ENCODE measurements around the gene MAP1B.

Gene MAP1B

DNA sequence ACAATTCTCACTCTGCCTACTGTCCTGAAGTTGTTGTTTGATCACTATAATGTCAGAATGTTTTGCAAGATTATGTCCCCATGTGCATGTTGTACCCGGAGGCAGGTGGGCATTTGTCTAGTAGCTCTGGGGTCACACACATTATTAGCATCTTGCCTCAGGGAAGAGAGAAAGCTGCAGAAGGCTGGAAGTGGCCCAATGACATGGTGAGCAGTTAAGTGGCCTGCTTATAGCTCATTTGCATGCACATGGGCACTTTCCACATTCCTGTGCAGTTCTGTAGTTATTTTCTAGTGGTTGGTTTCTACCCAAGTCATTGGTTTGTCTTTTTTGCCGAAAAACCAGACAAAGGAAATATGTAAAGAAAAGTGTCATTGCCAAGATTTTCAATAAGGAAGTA lies 80.9 kb downstream of the MAP1B start:
- TF ChIP-seq, protein P1, sequence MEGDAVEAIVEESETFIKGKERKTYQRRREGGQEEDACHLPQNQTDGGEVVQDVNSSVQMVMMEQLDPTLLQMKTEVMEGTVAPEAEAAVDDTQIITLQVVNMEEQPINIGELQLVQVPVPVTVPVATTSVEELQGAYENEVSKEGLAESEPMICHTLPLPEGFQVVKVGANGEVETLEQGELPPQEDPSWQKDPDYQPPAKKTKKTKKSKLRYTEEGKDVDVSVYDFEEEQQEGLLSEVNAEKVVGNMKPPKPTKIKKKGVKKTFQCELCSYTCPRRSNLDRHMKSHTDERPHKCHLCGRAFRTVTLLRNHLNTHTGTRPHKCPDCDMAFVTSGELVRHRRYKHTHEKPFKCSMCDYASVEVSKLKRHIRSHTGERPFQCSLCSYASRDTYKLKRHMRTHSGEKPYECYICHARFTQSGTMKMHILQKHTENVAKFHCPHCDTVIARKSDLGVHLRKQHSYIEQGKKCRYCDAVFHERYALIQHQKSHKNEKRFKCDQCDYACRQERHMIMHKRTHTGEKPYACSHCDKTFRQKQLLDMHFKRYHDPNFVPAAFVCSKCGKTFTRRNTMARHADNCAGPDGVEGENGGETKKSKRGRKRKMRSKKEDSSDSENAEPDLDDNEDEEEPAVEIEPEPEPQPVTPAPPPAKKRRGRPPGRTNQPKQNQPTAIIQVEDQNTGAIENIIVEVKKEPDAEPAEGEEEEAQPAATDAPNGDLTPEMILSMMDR (IDR thresholded peaks at IDR 0.05; ENCODE audit: low read depth, low read length, missing control alignments), result no peak
- in situ Hi-C loops (cut with HindIII; ENCODE audit: low sequenced_read_pairs), result no loop called here
- DNase-seq (ENCODE audit: low read depth), result no peak

DNA sequence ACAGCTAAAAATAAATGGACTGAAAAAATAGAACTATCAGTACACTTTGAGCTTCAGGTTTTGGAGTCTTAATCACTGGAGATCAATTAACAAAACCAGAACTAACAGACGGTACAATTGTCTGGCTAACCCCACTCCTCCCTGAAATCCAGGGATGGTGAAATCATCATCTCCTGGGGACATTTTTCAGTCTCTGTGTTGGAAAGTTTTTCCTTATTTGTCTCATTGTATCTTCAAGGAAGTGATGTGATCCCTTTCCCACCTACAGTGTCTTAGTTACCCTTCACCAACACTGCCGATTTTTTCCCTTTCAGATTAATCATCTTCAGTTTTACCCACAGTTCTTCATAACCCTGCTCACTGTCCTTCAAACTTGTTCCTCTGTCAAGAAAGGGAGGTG lies 81.9 kb downstream of the MAP1B start:
- in situ Hi-C loops (cut with HindIII; ENCODE audit: low sequenced_read_pairs), result no loop called here
- no peak overlapping the region for H3K4me3 ChIP-seq (ENCODE audit: low read depth, low read length)
- DNase-seq (ENCODE audit: low read depth), result no peak
- TF ChIP-seq, protein P1 (IDR thresholded peaks at IDR 0.05; ENCODE audit: low read depth, low read length, missing control alignments), result no peak

More for the DNA sequence above, 80.9 kb downstream of the MAP1B start:
- no peak overlapping the region for H3K4me3 ChIP-seq (ENCODE audit: low read depth, low read length)

DNA sequence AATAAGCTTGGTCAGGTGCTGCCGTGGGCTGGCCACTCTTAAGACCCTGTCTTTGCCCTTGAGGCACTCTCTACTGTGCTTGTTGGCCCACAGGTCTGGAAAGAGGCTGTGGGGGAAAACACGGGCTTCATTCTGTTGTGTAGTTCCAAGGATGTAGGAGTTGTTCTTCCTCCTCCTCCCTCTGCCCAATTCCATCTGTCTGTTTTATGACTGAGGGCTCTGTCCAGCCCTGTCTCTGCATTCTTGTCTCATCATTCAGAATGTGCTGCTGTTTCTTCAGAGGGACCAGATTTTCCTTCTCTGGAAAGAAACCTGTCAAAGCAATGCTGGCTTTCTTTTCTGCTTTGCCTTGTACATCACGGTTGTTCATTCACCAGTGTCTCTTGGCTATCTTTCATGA lies 84.1 kb downstream of the MAP1B start:
- H3K4me3 ChIP-seq (ENCODE audit: low read depth, low read length), result no peak overlapping the region
- in situ Hi-C loops (cut with HindIII; ENCODE audit: low sequenced_read_pairs), result no loop called here
- TF ChIP-seq, protein P1 (IDR thresholded peaks at IDR 0.05; ENCODE audit: low read depth, low read length, missing control alignments), result no peak
- no peak for DNase-seq (ENCODE audit: low read depth)

DNA sequence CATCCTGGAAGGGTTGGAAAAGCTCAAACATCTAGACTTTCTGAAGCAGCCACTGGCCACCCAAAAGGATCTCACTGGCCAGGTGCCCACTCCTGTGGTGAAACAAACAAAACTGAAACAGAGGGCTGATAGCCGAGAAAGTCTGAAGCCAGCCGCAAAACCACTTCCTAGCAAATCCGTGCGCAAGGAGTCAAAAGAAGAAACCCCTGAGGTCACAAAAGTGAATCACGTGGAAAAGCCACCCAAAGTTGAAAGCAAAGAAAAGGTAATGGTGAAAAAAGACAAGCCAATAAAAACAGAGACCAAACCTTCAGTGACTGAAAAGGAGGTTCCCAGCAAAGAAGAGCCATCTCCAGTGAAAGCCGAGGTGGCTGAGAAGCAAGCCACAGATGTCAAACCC lies 87.6 kb downstream of the MAP1B start:
- in situ Hi-C loops (cut with HindIII; ENCODE audit: low sequenced_read_pairs), result no loop called here
- peak; percentile 91 for DNase-seq (ENCODE audit: low read depth)
- TF ChIP-seq, protein P1 (IDR thresholded peaks at IDR 0.05; ENCODE audit: low read depth, low read length, missing control alignments), result no peak
- H3K4me3 ChIP-seq (ENCODE audit: low read depth, low read length), result no peak overlapping the region

DNA sequence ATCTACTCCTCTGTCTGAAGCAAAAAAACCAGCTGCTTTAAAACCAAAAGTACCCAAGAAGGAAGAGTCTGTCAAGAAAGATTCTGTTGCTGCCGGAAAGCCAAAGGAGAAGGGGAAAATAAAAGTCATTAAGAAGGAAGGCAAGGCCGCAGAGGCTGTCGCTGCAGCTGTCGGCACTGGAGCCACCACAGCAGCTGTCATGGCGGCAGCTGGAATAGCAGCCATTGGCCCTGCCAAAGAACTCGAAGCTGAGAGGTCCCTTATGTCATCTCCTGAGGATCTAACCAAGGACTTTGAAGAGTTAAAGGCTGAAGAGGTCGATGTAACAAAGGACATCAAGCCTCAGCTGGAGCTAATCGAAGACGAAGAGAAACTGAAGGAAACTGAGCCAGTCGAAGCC lies 88.3 kb downstream of the MAP1B start:
- TF ChIP-seq, protein P1 (IDR thresholded peaks at IDR 0.05; ENCODE audit: low read depth, low read length, missing control alignments), result no peak
- no peak for DNase-seq (ENCODE audit: low read depth)
- in situ Hi-C loops (cut with HindIII; ENCODE audit: low sequenced_read_pairs), result no loop called here
- no peak overlapping the region for H3K4me3 ChIP-seq (ENCODE audit: low read depth, low read length)

DNA sequence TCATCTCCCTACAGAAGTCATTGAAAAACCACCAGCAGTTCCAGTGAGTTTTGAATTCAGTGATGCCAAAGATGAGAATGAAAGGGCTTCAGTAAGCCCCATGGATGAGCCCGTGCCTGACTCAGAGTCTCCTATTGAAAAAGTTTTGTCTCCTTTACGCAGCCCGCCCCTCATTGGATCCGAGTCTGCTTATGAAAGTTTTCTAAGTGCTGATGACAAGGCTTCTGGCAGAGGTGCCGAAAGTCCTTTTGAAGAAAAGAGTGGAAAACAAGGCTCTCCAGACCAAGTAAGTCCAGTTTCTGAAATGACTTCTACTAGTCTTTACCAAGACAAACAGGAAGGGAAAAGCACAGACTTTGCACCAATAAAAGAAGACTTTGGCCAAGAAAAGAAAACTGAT lies 90.1 kb downstream of the MAP1B start:
- DNase-seq (ENCODE audit: low read depth), result no peak
- in situ Hi-C loops (cut with HindIII; ENCODE audit: low sequenced_read_pairs), result no loop called here
- H3K4me3 ChIP-seq (ENCODE audit: low read depth, low read length), result no peak overlapping the region
- TF ChIP-seq, protein P1 (IDR thresholded peaks at IDR 0.05; ENCODE audit: low read depth, low read length, missing control alignments), result no peak

DNA sequence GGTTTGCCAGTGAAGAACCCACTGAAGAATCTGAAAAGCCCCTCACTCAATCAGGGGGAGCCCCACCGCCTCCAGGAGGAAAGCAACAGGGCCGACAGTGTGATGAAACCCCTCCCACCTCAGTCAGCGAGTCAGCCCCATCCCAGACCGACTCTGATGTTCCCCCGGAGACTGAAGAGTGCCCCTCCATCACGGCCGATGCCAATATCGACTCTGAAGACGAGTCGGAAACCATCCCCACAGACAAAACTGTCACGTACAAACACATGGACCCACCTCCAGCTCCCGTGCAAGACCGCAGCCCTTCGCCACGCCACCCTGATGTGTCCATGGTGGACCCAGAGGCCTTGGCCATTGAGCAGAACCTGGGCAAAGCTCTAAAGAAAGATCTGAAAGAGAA lies 92.4 kb downstream of the MAP1B start:
- DNase-seq (ENCODE audit: low read depth), result no peak
- TF ChIP-seq, protein P1 (IDR thresholded peaks at IDR 0.05; ENCODE audit: low read depth, low read length, missing control alignments), result no peak
- H3K4me3 ChIP-seq (ENCODE audit: low read depth, low read length), result no peak overlapping the region
- in situ Hi-C loops (cut with HindIII; ENCODE audit: low sequenced_read_pairs), result no loop called here

Measured in astrocyte of the cerebellum (primary cell).